Activated T-helper 2 cell treated with anti-CD3 and anti-CD28 coated beads, Interferon-gamma antibody, Interleukin-2, Interleukin-4, amounts not matched to agents 10 μg/mL and 5 μg/mL and 100 μg/mL, durations not matched to agents 14 hours and 24 hours and 36 hours (primary cell): ENCODE results near the gene KNDC1. TPM values are rescaled to one million over a fixed set of nuclear protein-coding genes. Genes with fewer than 3 reads are reported as not detected.
"Not testable (repeated sequence)": the region's sequence is repeated elsewhere in the genome, so short reads cannot be mapped to it uniquely, and the experiment has no call there.

Experiments
- DNase-seq: peaks from one replicate; pipeline ENCODE4 v3.0.0; 2021; ENCODE audit warnings: low spot score
- H3K27ac Mint-ChIP-seq: one replicate; pipeline ENCODE4 v1.8.0; 2021; ENCODE audit warnings: mixed read lengths
- H3K27me3 Mint-ChIP-seq: one replicate; pipeline ENCODE4 v1.8.0; 2021; ENCODE audit warnings: low read depth, mixed read lengths
- H3K36me3 Mint-ChIP-seq: one replicate; pipeline ENCODE4 v1.8.0; 2021; ENCODE audit warnings: low read depth, mixed read lengths
- H3K4me1 Mint-ChIP-seq: one replicate; pipeline ENCODE4 v1.8.0; 2021; ENCODE audit warnings: low read depth, mixed read lengths
- H3K4me3 Mint-ChIP-seq: one replicate; pipeline ENCODE4 v1.8.0; 2021; ENCODE audit warnings: low read depth, mild to moderate bottlenecking, moderate library complexity, mixed read lengths
- H3K9me3 Mint-ChIP-seq: one replicate; pipeline ENCODE4 v1.8.0; 2021; ENCODE audit warnings: mixed read lengths
- intact Hi-C: fragments of 100-400 bp; cut with micrococcal nuclease; formaldehyde crosslinking; loops from one replicate; pipeline ENCODE4 v1.15.1; 2023
- total RNA-seq: library from RNA; stranded (reverse); gene quantifications from 2 replicates; pipeline ENCODE4 v1.2.3, GENCODE V29; 2022

Gene KNDC1
- total RNA-seq, 1 donor from 2014 or later, result 0.39 TPM

DNA sequence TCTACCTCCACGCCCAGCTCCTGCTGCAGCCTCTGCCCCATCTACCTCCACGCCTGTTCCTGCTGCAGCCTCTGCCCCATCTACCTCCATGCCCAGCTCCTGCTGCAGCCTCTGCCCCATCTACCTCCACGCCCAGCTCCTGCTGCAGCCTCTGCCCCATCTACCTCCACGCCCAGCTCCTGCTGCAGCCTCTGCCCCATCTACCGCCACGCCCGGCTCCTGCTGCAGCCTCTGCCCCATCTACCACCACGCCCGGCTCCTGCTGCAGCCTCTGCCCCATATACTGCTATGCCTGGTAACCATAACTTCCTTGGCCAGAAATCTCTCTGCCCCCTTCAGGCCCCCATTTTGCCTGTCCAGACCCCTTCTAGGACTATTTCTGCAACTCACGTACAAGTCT is 105.0 kb downstream of the KNDC1 start:
- H3K27ac Mint-ChIP-seq, intact Hi-C loops, DNase-seq, H3K9me3 Mint-ChIP-seq, H3K4me3 Mint-ChIP-seq, H3K27me3 Mint-ChIP-seq: not testable (repeated sequence)
- H3K4me1 Mint-ChIP-seq, result peaks cover 33% of the 10 kb centered on the region
- peaks cover 30% of the 10 kb centered on the region for H3K36me3 Mint-ChIP-seq

DNA sequence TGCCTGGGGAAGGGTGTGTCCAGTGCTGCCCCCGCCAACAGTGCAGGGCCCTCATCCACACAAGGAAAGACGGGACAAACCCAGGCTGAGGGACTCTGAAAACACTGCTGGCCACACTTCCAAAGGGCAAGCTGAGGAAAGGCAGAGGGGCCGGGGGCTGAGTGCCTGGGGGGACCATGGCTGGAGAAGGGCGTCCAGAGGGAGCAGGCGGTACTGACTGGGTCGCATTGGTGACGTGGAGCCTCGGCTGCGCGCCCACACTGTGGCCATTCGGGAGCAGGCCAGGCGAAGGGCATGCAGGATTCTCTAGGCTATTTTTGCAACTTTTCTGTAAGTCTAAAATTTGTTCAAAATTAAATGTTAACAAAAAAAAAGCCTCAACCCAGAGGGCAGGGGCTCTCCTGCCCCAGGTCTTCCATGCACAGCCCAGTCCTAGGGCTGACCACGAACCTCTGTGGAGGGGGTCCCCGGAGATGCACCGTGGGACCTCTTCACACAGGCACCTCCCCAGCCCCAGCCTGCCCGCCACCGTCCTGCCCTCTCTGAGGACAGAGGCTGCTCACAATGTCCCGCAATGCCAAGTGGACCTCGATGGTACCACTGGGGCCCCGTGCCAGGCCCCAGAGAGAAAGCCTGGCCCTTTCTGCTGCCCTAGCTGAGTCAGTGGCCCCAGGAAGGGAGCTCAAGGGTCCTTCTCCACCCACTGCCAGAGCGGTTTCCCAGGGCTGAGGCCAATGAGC is 106.2 kb downstream of the KNDC1 start:
- intact Hi-C loops, result no loop called here
- no peak overlapping the region for H3K4me3 Mint-ChIP-seq
- H3K36me3 Mint-ChIP-seq, result peaks cover 36% of the 10 kb centered on the region
- DNase-seq, result no peak
- H3K9me3 Mint-ChIP-seq, result no peaks in the 10 kb centered on the region
- peaks cover 24% of the 10 kb centered on the region for H3K4me1 Mint-ChIP-seq
- no peaks in the 10 kb centered on the region for H3K27me3 Mint-ChIP-seq
- no peak overlapping the region for H3K27ac Mint-ChIP-seq

DNA sequence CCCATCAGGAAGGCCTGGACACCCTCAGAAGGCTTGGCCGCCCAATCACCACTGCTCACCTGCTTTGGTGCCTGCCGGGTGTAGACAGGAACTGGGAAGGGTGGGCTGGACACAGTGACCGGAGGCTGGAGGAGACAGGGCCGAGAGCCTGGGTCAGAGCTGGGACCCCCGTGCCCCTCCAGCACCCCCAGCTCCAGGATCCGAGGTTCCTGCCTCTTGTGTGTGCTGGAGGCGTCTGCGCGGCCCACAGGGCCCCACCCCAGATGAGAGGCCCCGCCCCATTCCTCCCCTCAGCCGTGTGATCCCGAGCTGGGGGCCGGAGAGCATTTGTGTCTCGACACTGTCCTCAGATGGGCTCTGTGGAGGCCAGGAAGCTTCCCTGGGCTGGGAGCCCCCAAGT is 107.3 kb downstream of the KNDC1 start:
- no peaks in the 10 kb centered on the region for H3K27me3 Mint-ChIP-seq
- peaks cover 22% of the 10 kb centered on the region for H3K4me1 Mint-ChIP-seq
- no peak overlapping the region for H3K27ac Mint-ChIP-seq
- no peak for DNase-seq
- no peak overlapping the region for H3K4me3 Mint-ChIP-seq
- H3K36me3 Mint-ChIP-seq, result peaks cover 42% of the 10 kb centered on the region
- intact Hi-C loops, result no loop called here
- no peaks in the 10 kb centered on the region for H3K9me3 Mint-ChIP-seq

DNA sequence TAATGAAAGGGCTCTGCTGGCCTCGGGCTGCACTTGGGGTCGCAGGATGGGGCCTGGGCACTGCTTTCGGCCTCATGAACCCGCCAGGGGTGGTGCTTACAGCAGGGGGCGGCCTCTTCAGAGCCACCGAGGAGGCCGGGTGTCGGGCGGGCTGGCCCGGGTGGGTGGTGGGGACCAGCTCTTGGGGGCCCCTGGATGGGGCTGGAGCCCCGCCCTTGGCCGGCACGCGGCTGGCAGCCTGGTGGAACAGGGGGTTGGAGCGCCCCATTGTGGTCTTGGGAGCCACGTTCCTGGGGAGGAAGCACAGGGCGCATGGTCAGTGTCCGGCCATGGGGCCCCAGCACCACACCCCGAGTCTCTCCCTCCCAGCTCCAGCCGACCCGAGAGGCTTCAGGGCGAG is 107.8 kb downstream of the KNDC1 start:
- H3K4me1 Mint-ChIP-seq, result peaks cover 20% of the 10 kb centered on the region
- no peak for DNase-seq
- H3K9me3 Mint-ChIP-seq, result no peaks in the 10 kb centered on the region
- H3K4me3 Mint-ChIP-seq, result no peak overlapping the region
- H3K27ac Mint-ChIP-seq, result no peak overlapping the region
- intact Hi-C loops, result no loop called here
- H3K27me3 Mint-ChIP-seq, result no peaks in the 10 kb centered on the region
- H3K36me3 Mint-ChIP-seq, result peaks cover 40% of the 10 kb centered on the region

DNA sequence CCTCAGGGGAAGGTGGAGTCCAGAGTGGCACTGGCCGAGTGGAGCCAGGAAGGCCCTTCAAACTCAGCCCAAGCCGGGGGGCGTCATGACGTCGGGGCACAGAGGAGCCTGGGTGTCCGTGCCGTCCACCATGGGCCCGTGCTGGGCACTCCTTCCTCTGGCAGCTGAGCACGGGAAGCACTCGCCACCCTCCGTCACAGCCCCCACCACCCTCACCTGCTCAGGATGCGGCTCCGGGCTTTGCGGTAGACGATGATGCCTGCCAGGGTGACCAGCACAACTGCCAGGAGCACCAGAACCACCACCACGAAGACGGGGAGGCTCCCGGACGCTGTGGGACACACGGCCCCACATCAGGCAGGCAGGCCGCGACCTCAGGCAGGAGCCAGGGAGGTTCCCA is 108.5 kb downstream of the KNDC1 start:
- intact Hi-C loops, result no loop called here
- Mint-ChIP-seq H3K36me3 (peaks cover 36% of the 10 kb centered on the region), H3K27me3 (no peaks in the 10 kb centered on the region), H3K4me1 (peaks cover 17% of the 10 kb centered on the region), H3K27ac (no peak overlapping the region), H3K4me3 (no peak overlapping the region), H3K9me3 (no peaks in the 10 kb centered on the region)
- no peak for DNase-seq

DNA sequence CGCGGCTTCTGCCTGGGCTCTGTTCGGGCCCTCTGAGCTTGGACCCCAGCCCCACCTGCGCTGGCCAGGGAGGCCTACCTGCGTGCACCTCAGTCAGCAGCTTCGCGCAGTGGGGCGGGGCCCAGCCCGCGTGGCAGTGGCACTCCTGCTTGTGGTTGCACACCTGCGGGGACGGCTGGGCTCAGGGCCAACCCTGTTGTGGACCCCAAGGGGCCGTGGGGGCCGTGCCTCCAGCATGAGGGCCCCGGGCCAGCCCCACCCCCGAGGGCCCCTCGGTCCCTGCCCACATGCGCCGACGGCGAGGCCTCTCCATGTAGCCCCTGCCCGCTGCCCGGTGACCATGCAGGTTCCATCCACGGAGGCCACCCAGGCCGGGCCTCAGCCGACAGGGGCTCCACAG is 109.3 kb downstream of the KNDC1 start:
- Mint-ChIP-seq H3K4me1 (peaks cover 13% of the 10 kb centered on the region), H3K9me3 (no peaks in the 10 kb centered on the region), H3K4me3 (no peak overlapping the region), H3K36me3 (peaks cover 31% of the 10 kb centered on the region), H3K27ac (no peak overlapping the region), H3K27me3 (no peaks in the 10 kb centered on the region)
- DNase-seq, result no peak
- intact Hi-C loops, result no loop called here

DNA sequence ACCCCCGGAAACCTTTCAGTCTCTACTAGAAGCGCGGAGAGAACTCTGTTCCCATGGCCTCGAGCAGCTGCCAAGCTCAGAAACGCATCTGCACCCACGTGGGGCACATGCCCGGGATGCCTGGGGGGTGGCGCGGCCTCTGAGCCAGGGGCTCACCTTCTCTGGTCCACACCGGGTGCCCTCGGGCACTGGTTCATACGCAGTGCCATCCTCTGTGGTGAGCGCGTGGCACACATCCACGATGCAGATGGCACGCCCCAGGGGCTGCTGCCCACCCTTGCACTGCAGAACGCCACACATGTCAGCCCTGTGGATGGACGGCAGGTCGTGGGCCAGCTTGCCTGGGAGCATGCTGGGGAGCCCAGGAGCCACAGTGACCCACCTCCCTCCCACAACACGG is 110.2 kb downstream of the KNDC1 start:
- no peak for DNase-seq
- H3K9me3 Mint-ChIP-seq, result no peaks in the 10 kb centered on the region
- H3K27ac Mint-ChIP-seq, result no peak overlapping the region
- H3K36me3 Mint-ChIP-seq, result peaks cover 34% of the 10 kb centered on the region
- no peak overlapping the region for H3K4me3 Mint-ChIP-seq
- intact Hi-C loops, result no loop called here
- no peaks in the 10 kb centered on the region for H3K27me3 Mint-ChIP-seq
- peaks cover 11% of the 10 kb centered on the region for H3K4me1 Mint-ChIP-seq

DNA sequence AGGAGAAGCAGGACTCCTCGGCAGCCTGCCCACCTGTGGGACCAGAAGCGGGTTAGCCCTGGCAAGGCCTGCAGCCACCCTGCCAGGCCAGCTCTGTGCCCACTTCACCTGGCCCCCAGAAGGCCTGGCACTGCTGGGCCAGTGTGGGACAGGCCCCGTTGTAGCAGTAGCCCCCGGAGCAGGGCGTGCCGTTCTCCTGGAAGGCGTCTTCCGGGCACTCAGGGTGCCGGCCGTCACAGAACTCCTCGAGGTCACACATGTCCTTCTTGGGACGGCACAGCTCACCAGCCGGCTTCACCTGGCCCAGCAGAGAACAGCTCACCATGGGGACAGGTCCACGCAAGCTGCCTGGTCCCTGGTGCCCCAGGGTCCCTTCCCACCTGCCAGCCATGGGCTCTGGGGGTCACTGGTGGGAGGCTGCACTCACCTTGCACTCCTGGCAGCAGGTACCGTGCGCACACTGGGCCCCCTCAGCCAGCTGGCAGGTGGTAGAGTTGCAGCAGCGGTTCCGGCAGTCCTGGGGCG is 110.8 kb downstream of the KNDC1 start:
- no peak for DNase-seq
- no peaks in the 10 kb centered on the region for H3K27me3 Mint-ChIP-seq
- H3K36me3 Mint-ChIP-seq, result peaks cover 32% of the 10 kb centered on the region
- no peak overlapping the region for H3K4me3 Mint-ChIP-seq
- H3K9me3 Mint-ChIP-seq, result no peaks in the 10 kb centered on the region
- H3K4me1 Mint-ChIP-seq, result peaks cover 5% of the 10 kb centered on the region
- intact Hi-C loops, result no loop called here
- no peak overlapping the region for H3K27ac Mint-ChIP-seq

DNA sequence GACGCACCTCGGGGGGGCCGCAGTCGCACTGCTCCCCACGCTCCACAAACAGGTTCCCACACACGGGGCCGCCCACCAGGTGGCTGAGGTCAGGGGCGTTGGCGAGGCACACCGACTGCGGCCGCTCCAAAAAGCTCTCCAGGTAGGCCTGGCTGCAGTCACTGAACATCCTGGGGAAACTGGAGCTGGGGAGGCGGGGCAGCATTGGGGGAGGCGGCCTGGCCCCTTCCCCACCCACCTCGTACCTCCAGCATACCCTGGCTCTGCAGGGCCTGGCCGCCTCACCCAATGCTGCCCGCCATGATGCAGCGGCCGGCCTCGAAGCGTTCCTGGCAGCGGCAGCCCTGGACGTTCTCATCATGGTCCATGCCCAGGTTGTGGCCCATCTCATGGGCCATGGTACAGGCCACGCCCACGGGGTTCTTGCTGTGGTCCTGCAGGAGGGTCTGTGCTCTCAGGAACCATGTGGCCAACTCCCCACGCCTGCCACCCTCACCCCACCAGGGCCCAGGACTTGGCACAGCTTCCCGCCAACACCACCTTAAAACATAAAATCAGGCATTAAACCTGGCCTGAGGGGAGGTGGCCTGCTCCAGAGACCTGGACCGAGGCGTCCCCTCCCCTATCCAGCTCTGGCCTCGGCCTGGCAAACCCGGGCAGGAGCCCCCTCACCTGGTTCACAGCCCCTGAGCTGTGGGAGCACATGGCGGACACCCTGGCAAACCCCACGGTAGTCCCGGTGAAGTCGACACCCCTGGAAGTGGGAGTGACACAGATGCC is 111.7 kb downstream of the KNDC1 start:
- Mint-ChIP-seq H3K27ac (no peak overlapping the region), H3K4me3 (no peak overlapping the region), H3K36me3 (peaks cover 31% of the 10 kb centered on the region), H3K4me1 (peaks cover 3% of the 10 kb centered on the region), H3K9me3 (no peaks in the 10 kb centered on the region), H3K27me3 (no peaks in the 10 kb centered on the region)
- intact Hi-C loops, result no loop called here
- no peak for DNase-seq

DNA sequence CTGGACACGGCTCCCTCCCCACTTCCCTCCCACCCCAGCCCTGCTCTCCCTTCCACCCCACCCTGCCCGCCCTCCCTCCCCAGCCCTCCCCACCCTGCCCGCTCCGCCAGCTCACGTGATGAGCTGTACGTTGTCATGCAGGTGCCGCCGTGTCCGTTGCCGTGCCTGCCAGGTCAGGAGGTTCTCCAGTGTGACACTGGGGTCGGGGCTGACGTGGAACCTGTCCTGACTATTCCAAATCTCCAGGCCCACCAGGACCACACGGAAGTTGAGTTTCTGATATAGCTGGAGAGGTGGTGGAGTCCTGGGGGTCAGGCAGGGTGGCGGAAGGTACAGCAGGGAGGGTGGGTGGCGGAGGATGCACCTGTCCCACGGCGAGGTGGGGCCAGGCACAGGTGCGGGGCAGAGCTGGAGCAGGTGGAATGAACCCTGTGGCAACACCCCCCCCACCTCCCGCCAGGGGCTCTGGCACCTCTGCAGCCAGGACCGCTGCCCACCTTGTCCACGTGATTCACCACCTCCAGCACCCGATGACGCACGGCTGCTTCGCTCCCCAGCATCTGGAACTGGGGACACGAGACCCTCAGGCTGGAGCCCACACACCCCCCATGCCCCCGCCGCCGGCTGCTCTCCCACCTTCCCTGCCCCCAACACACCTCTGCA is 112.4 kb downstream of the KNDC1 start:
- H3K4me3 Mint-ChIP-seq, result no peak overlapping the region
- H3K9me3 Mint-ChIP-seq, result no peaks in the 10 kb centered on the region
- no peak overlapping the region for H3K27ac Mint-ChIP-seq
- intact Hi-C loops, result no loop called here
- no peaks in the 10 kb centered on the region for H3K27me3 Mint-ChIP-seq
- H3K36me3 Mint-ChIP-seq, result peaks cover 31% of the 10 kb centered on the region
- H3K4me1 Mint-ChIP-seq, result peaks cover 3% of the 10 kb centered on the region
- DNase-seq, result no peak

DNA sequence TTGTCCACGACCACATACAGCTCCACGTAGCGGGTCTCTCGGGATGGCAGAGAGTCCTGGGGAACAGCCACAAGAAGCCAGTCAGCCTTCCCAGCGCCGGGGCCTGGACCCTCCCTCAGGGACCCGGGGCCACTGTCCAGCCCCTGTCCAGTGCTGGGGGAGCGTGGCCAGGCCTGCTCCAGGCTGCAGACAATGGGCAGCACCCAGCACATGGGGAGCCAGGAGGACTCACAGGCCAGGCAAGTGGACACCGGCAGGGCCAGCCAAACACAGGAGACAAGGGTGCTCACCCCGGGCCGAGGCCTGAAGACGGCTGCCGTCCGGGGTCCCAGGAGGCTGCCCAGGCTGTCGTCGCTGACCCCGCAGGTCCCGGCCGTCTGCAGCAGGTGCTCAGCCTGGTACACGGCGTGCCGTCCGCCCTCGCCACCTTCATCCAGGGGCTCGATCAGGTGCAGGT is 113.0 kb downstream of the KNDC1 start:
- no peaks in the 10 kb centered on the region for H3K9me3 Mint-ChIP-seq
- H3K36me3 Mint-ChIP-seq, result peaks cover 31% of the 10 kb centered on the region
- no peak overlapping the region for H3K27ac Mint-ChIP-seq
- H3K4me3 Mint-ChIP-seq, result no peak overlapping the region
- no peak for DNase-seq
- intact Hi-C loops, result no loop called here
- no peaks in the 10 kb centered on the region for H3K27me3 Mint-ChIP-seq
- peaks cover 6% of the 10 kb centered on the region for H3K4me1 Mint-ChIP-seq

DNA sequence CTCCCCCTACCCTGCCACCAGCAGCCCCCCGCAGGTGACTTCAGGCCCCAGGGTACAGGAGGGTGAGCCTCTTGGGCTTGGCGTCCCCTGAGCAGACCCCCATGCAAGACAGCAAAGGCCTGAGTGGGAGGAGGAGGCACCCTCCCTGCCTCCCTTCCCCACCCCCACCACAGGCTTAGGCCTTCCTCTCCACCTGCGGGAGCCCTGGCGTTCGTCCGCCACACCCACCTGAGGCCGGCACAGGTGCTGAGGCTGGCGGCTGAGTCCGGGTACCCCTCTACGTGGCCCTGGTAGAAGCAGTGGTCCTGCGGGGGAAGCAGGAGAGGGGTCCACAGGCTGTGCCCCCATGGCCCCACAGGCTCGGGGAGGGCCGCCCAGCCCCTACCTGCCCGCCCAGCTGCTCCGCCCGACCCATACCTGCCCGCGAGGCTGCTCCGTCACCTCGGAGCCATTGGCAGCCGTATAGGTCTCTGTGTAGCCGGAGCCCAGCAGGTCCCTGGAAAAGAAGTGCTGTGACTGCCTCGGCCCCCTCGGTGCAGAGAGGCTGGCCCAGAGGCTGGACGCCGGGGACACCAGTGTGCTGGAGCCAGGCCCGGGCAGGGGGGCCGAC is 113.6 kb downstream of the KNDC1 start:
- intact Hi-C loops, result no loop called here
- Mint-ChIP-seq H3K4me1 (peaks cover 13% of the 10 kb centered on the region), H3K9me3 (no peaks in the 10 kb centered on the region), H3K4me3 (no peak overlapping the region), H3K27me3 (no peaks in the 10 kb centered on the region), H3K36me3 (peaks cover 31% of the 10 kb centered on the region), H3K27ac (no peak overlapping the region)
- DNase-seq, result no peak
